ENCODE data around the gene NPIPB8.
"Not testable (repeated sequence)": the region's sequence is repeated elsewhere in the genome, so short reads cannot be mapped to it uniquely, and the experiment has no call there.

The NPIPB8 gene

GRCh38 chr16:28637765-28638164 is at the start of gene NPIPB8:
Gene NPIPB8 (plus strand): TSS chr16:28638065. CDS start chr16:28638361, 296 bp downstream.
- not testable (repeated sequence) for H3K4me3 ChIP-seq (ENCODE audit: low read length); DNase-seq (ENCODE audit: low read depth)

GRCh38 chr16:28589069-28589468 is 48.8 kb upstream of the NPIPB8 start:
- no peak overlapping the region for H3K4me3 ChIP-seq (ENCODE audit: low read length)
- no peak for DNase-seq (ENCODE audit: low read depth)
- no peak for TF ChIP-seq CTCF (conservative IDR thresholded peaks at IDR 0.05; ENCODE audit: low read length)

GRCh38 chr16:28589930-28590329 is 47.9 kb upstream of the NPIPB8 start:
- no peak for DNase-seq (ENCODE audit: low read depth)
- H3K4me3 ChIP-seq (ENCODE audit: low read length): no peak overlapping the region
- TF ChIP-seq CTCF (conservative IDR thresholded peaks at IDR 0.05; ENCODE audit: low read length): no peak

- H3K4me3 ChIP-seq (ENCODE audit: low read length): no peak overlapping the region
- no peak for TF ChIP-seq CTCF (conservative IDR thresholded peaks at IDR 0.05; ENCODE audit: low read length)
Measured at GRCh38 chr16:28590384-28591340, 47.2 kb upstream of the NPIPB8 start.

GRCh38 chr16:28591355-28591754 is 46.5 kb upstream of the NPIPB8 start:
- DNase-seq (ENCODE audit: low read depth): no peak
- no peak overlapping the region for H3K4me3 ChIP-seq (ENCODE audit: low read length)
- no peak for TF ChIP-seq CTCF (conservative IDR thresholded peaks at IDR 0.05; ENCODE audit: low read length)

More at GRCh38 chr16:28590384-28591340, 47.2 kb upstream of the NPIPB8 start:
- DNase-seq (ENCODE audit: low read depth): no peak

GRCh38 chr16:28592511-28592910 is 45.4 kb upstream of the NPIPB8 start:
- TF ChIP-seq CTCF (conservative IDR thresholded peaks at IDR 0.05; ENCODE audit: low read length): no peak
- H3K4me3 ChIP-seq (ENCODE audit: low read length): no peak overlapping the region
- DNase-seq (ENCODE audit: low read depth): no peak

GRCh38 chr16:28592979-28593553 is 44.8 kb upstream of the NPIPB8 start:
- no peak for TF ChIP-seq CTCF (conservative IDR thresholded peaks at IDR 0.05; ENCODE audit: low read length)
- no peak overlapping the region for H3K4me3 ChIP-seq (ENCODE audit: low read length)
- no peak for DNase-seq (ENCODE audit: low read depth)

- not testable (repeated sequence) for DNase-seq (ENCODE audit: low read depth); H3K4me3 ChIP-seq (ENCODE audit: low read length)
Measured at GRCh38 chr16:28595451-28595850, 42.4 kb upstream of the NPIPB8 start.
